MV-4-11 (cell line): ENCODE measurements around the gene DOK7.

ENCODE experiments used
- DNase-seq: peaks from one replicate; lab custom pipeline; 2025; lab: John Stamatoyannopoulos, UW

DOK7 gene

GRCh38 chr4:3463556-3464348 is 646 bp downstream of the DOK7 start:
- DNase-seq = no peak

DNA sequence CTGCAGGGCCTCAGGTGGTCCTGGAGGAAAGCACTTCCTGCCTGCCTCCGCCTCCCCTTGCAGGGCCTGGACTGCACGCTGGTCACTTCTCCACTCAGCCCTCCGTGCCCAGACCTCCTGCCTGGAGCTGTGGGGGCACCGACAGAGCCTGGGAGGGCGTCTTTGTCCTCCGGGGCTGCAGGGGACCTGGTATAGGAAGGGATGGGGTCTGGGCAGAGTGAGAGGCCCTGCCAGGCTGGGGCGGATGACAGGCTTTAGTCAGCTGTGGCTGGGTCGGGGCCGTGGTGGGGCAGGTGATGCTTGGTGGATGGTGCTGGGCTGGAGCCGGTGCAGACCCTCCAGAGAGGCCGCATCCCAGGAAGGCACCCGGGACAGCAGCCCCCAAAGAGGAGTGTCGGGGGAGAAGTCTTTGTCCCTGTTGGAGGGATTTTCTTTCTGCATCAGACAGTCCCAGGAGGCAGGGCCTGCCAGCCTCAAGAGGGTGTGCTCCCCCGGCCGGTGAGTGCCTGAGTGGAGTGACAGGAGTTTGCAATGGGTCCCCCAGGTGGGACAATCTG is 1.3 kb downstream of the DOK7 start:
- DNase-seq = no peak

DNA sequence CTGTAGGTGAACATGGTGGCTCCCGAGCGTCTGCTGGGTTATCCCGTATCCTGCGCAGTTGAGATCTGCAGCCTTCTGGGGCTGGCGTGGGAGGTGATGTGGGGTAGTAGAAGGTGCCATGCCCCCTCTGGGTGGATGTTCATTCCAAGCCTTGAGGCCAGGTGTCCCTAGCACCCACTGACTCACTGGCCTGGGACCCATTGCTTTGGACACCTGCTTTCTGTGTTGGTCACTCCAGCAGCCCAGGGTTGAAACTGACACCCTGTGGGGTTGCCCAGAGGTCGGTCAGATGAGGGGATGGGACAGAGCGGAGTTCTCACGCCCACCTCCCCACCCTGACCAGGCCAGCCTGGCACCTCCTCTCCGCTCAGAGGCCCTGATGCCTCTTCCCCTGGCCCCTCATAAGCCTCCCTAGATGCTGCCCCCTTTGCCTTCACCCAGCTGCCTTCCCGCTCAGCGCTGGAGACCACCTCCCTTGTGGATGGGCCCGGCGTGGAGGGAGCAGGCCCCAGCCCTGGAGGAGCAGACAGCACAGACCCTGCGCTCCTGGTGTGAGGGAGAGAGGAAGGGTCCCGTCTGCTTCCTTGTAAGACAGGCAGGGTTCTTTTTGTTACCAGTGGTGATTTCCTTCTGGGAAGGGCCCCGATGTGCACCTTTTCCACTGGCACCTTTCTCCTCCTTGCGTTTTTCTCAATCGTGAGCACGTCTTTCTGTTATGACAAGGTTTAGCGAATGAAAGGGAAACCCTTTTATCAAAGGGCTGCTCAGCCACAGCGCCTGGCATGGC is 2.0 kb downstream of the DOK7 start:
- DNase-seq = no peak

DNA sequence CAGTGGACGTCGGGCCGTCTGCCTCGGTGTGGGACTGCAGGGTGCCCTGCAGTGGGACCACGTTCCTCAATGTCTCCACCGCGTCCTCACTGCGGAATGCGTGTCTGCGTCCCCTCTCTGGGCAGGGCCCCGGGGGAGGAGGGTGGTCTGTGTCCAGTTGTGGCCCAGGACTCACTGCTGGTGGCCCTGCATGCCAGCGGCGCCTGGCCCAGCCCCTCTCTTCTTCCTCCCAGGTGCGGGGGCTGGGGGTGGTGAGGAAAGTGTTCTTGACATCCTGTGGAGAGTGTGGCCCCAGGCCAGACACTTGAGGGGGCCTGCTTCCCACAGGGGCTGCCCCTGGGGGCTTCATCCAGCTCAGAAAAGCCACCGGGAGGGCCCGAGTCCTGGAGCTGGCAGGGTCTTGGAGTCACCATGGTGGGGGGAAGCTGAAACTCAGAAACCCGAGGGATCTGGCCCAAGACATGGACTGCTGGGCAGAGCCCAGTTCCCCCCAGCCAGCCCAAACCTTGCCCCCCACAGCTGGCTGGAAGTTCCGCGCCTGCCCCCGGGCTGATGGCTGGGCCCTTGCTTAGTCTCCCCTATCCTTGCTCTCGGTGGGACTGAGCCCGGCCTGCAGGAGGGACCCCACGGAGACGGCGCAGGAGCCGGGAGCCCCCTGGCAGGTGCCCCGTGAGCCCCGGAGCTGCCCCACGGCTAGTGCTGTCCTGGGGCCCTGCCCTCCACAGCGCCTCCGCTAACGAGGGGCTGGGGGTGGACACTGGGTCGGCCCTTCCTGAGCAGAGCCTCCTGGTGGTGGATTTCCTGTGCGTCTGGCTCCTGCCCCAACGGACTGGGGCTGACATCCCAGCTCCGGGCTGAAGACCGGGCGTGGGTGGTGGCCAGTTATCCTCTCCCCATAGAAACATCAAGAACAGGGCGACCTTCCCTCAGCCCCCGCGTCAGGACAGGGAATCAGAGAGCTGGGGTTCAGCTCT is 2.9 kb downstream of the DOK7 start:
- DNase-seq = no peak

DNA sequence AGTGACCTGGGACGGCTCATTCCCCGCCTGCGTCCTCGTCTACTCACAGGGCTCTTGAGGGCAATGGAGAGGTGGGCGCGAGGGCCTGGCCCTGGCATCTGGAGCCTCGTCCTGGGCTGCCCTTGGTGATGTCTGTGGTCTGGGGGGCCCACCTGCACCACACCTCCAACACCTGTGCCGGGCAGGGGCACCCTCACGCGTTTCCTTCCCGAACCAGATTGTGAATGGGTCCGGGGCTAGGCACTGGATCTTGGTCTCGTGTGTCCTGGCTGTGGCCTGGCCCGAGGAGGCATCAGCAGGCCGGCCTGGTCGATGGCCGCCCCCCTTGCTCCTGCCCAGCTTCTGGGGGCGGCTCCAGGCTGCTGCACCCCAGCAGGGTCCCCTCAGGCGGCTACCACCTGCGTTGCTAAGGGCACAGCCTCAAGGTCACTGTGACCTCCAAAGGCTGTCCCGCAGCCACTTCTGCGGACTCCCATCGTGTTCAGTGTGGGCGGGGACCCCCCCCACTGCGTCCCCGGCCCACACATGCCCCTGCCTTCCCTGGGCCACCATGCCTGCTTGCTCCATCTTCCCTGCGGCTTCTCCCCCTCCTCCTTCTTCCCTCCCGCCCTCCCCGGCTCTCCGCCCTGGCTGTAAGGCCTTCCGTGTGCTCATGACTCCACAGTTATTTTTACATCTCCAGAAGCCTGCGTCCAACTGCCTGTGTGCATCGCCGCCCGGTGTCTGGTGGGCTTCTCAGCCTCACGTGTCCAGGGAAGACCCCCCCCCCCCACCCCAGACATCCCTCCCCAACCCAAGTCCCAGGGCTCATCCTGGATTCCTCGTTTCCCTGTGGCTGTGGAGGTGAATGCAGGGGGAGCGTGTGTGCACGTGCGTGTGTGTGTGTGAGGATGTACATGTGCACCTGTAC is 3.8 kb downstream of the DOK7 start:
- no peak for DNase-seq

DNA sequence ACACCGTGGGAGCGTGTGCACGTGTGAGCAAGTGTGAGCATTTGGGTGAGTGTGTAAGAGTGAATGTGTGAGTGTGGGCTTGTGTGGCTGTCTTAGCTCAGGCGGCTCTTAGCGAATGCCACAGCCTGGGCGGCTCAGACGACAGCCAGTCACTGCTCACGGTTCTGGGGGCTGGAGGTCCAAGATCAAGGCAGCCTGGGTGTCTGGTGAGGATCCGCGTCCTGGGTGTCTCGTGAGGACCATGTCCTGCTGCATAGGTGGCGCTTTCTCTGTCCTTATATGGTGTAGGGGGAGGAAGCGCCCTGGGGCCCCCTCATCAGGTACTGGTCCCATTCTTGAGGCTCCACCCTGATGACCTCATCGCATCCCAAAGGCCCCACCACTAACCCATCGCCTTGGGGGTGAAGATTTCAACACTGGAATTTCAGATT is 4.5 kb downstream of the DOK7 start:
- no peak for DNase-seq

GRCh38 chr4:3468154-3468553 is 5.0 kb downstream of the DOK7 start:
- DNase-seq = no peak

DNA sequence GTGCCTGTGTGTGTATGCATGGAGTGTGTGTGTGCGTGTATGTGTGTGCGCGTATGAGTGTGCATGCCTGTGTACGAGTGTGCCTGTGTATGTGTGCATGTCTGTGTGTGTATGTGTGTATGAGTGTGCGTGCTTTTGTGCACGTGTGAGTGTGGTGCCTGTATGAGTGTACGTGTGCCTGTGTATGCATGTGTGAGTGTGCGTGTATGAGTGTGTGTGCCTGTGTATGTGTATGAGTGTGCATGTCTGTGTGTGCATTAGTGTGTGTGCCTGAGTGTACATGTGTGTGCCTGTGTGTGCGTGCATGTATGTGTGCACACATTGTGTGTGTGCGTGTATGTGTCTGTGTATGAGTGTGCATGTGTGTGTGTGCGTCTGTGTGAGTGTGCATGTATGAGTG is 5.7 kb downstream of the DOK7 start:
- no peak for DNase-seq

- DNase-seq = no peak
Observed at GRCh38 chr4:3469386-3470243, 6.5 kb downstream of the DOK7 start.

GRCh38 chr4:3470244-3471097 is 7.4 kb downstream of the DOK7 start:
- no peak for DNase-seq

DNA sequence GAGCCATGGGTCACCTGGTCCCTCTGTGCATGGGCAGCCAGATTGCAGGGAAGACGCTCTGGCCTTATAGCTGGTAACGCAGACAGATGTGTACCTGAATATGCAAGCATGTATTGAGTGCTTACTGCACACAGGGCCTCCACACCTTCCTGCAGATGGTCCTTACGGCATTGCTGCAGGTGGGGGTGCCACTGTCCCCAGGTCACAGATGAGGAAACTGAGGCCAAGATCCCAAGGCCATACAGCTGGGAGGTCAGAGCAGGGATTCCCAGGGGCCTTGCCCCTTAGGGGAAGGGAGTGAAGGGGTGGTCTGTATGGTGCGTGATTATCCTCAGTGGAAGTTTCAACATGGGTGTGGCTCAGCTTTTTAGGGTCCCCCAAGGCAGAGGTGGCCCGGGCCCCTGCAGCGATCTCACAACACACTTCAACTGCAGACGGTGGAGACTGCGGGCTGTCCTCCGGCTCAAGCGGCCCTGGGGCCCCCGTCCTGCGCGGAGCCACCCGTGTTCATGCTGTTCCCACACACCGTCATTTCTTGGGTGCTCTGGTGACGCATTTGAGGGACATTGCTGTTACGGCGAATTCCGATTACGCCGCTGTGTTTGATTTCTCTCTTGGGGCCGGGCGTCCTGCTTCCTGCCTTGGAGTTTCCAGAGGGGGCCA is 8.1 kb downstream of the DOK7 start:
- no peak for DNase-seq

DNA sequence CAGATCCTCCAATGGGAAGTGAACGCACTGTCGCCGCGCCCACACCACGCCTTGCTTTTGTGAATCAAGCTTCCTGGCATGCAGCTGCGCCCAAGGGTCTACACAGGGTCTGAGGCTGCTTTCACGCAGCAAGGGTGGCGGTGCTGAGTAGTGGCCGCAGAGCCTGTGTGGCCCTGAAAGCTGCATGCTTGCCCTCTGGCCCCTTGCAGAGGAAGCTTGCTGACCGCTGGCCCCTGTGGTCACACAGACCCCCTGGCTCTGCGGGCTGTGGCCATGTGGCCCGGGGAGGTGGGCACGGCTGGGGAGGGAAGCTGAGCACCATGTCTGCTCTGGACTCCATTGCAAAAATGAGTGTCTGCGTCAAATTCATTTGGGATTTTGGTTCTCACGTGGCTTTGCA is 8.8 kb downstream of the DOK7 start:
- DNase-seq = no peak

GRCh38 chr4:3472411-3473141 is 9.5 kb downstream of the DOK7 start:
- DNase-seq = no peak

GRCh38 chr4:3473181-3473950 is 10.3 kb downstream of the DOK7 start:
- DNase-seq = no peak

DNA sequence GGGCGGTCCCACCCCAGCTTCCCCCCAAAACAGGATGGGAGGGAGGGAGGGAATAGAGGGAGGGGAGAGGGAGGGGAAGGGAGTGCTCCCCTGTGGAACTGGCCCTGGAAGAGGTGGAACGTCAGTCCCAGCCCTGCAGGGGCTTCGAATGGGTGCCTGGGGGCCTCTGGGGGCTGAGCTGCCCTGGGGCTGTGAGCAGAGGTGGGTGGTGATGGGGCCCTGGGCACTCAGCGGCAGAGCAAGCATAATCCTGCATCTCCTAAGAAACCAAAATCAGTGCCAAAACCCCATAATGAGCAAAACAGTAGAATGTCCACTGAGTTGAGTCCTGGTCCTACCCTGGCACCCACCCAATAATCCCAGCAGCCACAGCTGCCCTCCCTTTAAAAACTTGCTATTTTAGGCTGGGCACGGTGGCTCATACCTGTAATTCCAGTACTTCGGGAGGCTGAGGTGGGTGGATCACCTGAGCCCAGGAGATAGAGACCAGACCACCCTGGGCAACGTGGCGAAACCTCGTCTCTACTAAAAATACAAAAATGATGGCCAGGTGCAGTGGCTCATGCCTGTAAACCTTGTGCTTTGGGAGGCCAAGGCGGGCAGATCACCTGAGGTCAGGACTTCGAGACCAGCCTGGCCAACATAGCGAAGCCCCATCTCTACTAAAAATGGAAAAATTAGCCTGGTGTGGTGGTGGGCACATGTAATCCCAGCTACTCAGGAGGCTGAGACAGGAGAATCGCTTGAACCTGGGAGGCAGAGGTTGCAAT is 11.1 kb downstream of the DOK7 start:
- DNase-seq = no peak
